SK-N-MC (cell line): ENCODE results near the gene USP7.
"Not testable (repeated sequence)": the region's sequence is repeated elsewhere in the genome, so short reads cannot be mapped to it uniquely, and the experiment has no call there.

Source experiments
- DNase-seq: peaks from one replicate; pipeline ENCODE4 v3.0.0-alpha.2; 2011; ENCODE audit warnings: low read depth, low spot score
- H3K27ac ChIP-seq: fragments of 200-600 bp; sonication (generic); 2 replicates; pipeline ENCODE4 v1.5.1; 2016; ENCODE audit warnings: mixed run types
- H3K36me3 ChIP-seq: fragments of 200-600 bp; sonication (generic); 2 replicates; pipeline ENCODE4 v1.6.1; 2017; ENCODE audit warnings: antibody characterized with exemption, low read length, mixed read lengths; ENCODE audit not compliant: insufficient read depth
- H3K4me3 ChIP-seq: fragments of 200-600 bp; sonication (generic); 2 replicates; pipeline ENCODE4 v1.5.1; 2016
- H3K9ac ChIP-seq: fragments of 200-600 bp; sonication (generic); 2 replicates; pipeline ENCODE4 v1.8.0; 2017; ENCODE audit warnings: mixed run types, mixed read lengths; ENCODE audit not compliant: insufficient read length
- H3K9me3 ChIP-seq: fragments of 200-600 bp; sonication (generic); 2 replicates; pipeline ENCODE4 v1.6.1; 2017; ENCODE audit warnings: low read depth, mild to moderate bottlenecking, antibody characterized with exemption, low read length, moderate library complexity, mixed read lengths
- EZH2 ChIP-seq: fragments of 200-600 bp; sonication (generic); IDR thresholded peaks from one replicate; pipeline ENCODE4 v1.6.1; 2017; ENCODE audit warnings: antibody characterized with exemption
- FOXP2 ChIP-seq: optimal IDR thresholded peaks from 2 replicates; pipeline ENCODE3; 2011; ENCODE audit warnings: mild to moderate bottlenecking, moderate library complexity; ENCODE audit not compliant: insufficient read depth; ENCODE audit errors: extremely low read length, control extremely low read depth
- POLR2AphosphoS5 ChIP-seq: IDR thresholded peaks from 2 replicates; pipeline ENCODE4 v1.6.1; 2012; ENCODE audit warnings: mild to moderate bottlenecking, low read depth, low read length, borderline replicate concordance

Gene USP7

GRCh38 chr16:8849411-8850011 is 114.2 kb downstream of the USP7 start:
- Histone ChIP-seq H3K36me3 (peaks cover 65% of the 10 kb centered on the region; the same call in 1 of the 2 replicates), H3K27ac (peak overlapping the region; percentile 51), H3K4me3 (no peak overlapping the region), H3K9me3 (no peaks in the 10 kb centered on the region), H3K9ac (no peak overlapping the region)
- TF ChIP-seq FOXP2 (no peak), POLR2AphosphoS5 (no peak; the same call in 1 of the 2 replicates), EZH2 (no peak)
- no peak for DNase-seq

GRCh38 chr16:8848939-8849391 is 114.7 kb downstream of the USP7 start:
- no peaks in the 10 kb centered on the region for H3K9me3 ChIP-seq
- TF ChIP-seq EZH2 (no peak), FOXP2 (no peak), POLR2AphosphoS5 (no peak)
- no peak for DNase-seq
- peak overlapping the region; percentile 51 for H3K27ac ChIP-seq
- peaks cover 60% of the 10 kb centered on the region; the same call in 1 of the 2 replicates for H3K36me3 ChIP-seq
- H3K9ac ChIP-seq = no peak overlapping the region
- no peak overlapping the region for H3K4me3 ChIP-seq

- H3K4me3 ChIP-seq = no peak overlapping the region
- peak overlapping the region; percentile 51 for H3K27ac ChIP-seq
- TF ChIP-seq POLR2AphosphoS5 (peak; percentile 33; the same call in 1 of the 2 replicates), EZH2 (no peak)
- H3K36me3 ChIP-seq = peaks cover 54% of the 10 kb centered on the region; the same call in 1 of the 2 replicates
- no peaks in the 10 kb centered on the region for H3K9me3 ChIP-seq
- no peak overlapping the region for H3K9ac ChIP-seq
- no peak for DNase-seq
Measured at GRCh38 chr16:8848231-8848938, 115.3 kb downstream of the USP7 start.

- H3K9me3 ChIP-seq = no peaks in the 10 kb centered on the region
- no peak overlapping the region for H3K4me3 ChIP-seq
- H3K36me3 ChIP-seq = peaks cover 46% of the 10 kb centered on the region; the same call in 1 of the 2 replicates
- DNase-seq = no peak
- TF ChIP-seq POLR2AphosphoS5 (no peak), FOXP2 (no peak), EZH2 (no peak)
- H3K27ac ChIP-seq = peak overlapping the region; percentile 78
- H3K9ac ChIP-seq = no peak overlapping the region
Measured at GRCh38 chr16:8847623-8848022, 116.1 kb downstream of the USP7 start.

GRCh38 chr16:8847145-8847544 is 116.6 kb downstream of the USP7 start:
- Histone ChIP-seq H3K36me3 (peaks cover 42% of the 10 kb centered on the region; the same call in 1 of the 2 replicates), H3K4me3 (no peak overlapping the region), H3K9me3 (no peaks in the 10 kb centered on the region), H3K27ac (peak overlapping the region; percentile 78), H3K9ac (no peak overlapping the region)
- no peak for TF ChIP-seq EZH2
- no peak for TF ChIP-seq FOXP2
- no peak for DNase-seq

- 0 out of 2 replicates have a peak, but pooled peaks have one; percentile 14 for TF ChIP-seq POLR2AphosphoS5
- TF ChIP-seq FOXP2 = no peak
- Histone ChIP-seq H3K27ac (peak overlapping the region; percentile 78; the same call in 1 of the 2 replicates), H3K9me3 (no peaks in the 10 kb centered on the region), H3K36me3 (peaks cover 36% of the 10 kb centered on the region; the same call in 1 of the 2 replicates), H3K9ac (no peak overlapping the region), H3K4me3 (no peak overlapping the region)
- no peak for DNase-seq
Measured at GRCh38 chr16:8846401-8846932, 117.2 kb downstream of the USP7 start.

GRCh38 chr16:8845699-8846298 is 117.9 kb downstream of the USP7 start:
- no peak for DNase-seq
- H3K27ac ChIP-seq = 0 out of 2 replicates have a peak overlapping the region, but pooled peaks have one; percentile 19
- no peak overlapping the region for H3K9ac ChIP-seq
- TF ChIP-seq POLR2AphosphoS5 = no peak
- TF ChIP-seq EZH2 = no peak
- TF ChIP-seq FOXP2 = no peak
- peaks cover 32% of the 10 kb centered on the region; the same call in 1 of the 2 replicates for H3K36me3 ChIP-seq
- no peak overlapping the region for H3K4me3 ChIP-seq
- no peaks in the 10 kb centered on the region for H3K9me3 ChIP-seq

GRCh38 chr16:8843296-8843695 is 120.4 kb downstream of the USP7 start:
- not testable (repeated sequence) for H3K27ac ChIP-seq, H3K4me3 ChIP-seq, H3K9ac ChIP-seq, H3K9me3 ChIP-seq, DNase-seq
- H3K36me3 ChIP-seq = peaks cover 14% of the 10 kb centered on the region; the same call in 1 of the 2 replicates
